Esophagus squamous epithelium (tissue), 4 donors: ENCODE results near the gene GMIP.

ENCODE experiments used
- CTCF ChIP-seq, 6 experiments: fragments of 450-650 bp in 4 of 6; fragments of 200-600 bp in 2 of 6; sonication (generic) in 2 of 6; IDR thresholded peaks; one replicate each; pipeline ENCODE4 v1.5.1; 2016 to 2019; ENCODE audit warnings: antibody characterized with exemption in 6 of 6, mild to moderate bottlenecking in 4 of 6, moderate library complexity in 4 of 6
- POLR2A ChIP-seq, 4 donors: fragments of 450-650 bp; IDR thresholded peaks; one replicate each; pipeline ENCODE4 v1.6.1; 2017; ENCODE audit warnings: antibody characterized with exemption in 4 of 4, mild to moderate bottlenecking in 4 of 4, moderate library complexity in 3 of 4

DNA sequence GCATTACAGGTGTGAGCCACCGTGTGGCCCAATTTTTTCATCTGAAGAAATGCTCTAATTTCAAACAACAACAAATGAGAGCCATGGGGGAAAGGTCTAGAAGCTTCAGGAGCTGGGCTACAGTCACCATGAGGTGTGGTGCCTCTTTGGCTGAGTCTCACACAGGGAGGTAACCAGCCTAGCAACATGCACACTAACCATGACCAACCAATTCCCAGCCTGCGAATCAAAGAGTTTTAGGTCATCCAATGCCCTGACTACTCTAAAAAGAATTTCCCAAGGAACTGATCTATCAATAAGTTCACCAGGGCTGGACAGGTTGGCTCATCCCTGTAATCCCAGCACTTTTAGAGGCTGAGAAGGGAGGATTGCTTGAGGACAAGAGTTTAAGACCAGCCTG, 54.9 kb downstream of the GMIP start:
- TF ChIP-seq CTCF (IDR thresholded peaks at IDR 0.05): no peak
- TF ChIP-seq POLR2A (IDR thresholded peaks at IDR 0.05): no peak
